ENCODE measurements around the gene RIMBP2. TPM values are rescaled to one million over a fixed set of nuclear protein-coding genes. Genes with fewer than 3 reads are reported as not detected.

Gene RIMBP2
- total RNA-seq, 1 donor from 2014 or later = not detected

GRCh38 chr12:130579231-130579630 is 136.9 kb downstream of the RIMBP2 start:
- ATAC-seq (no peak), DNase-seq (ENCODE audit: low spot score) (no peak)

GRCh38 chr12:130577351-130577750 is 138.7 kb downstream of the RIMBP2 start:
- no peak for ATAC-seq
- DNase-seq (ENCODE audit: low spot score) = no peak

DNA sequence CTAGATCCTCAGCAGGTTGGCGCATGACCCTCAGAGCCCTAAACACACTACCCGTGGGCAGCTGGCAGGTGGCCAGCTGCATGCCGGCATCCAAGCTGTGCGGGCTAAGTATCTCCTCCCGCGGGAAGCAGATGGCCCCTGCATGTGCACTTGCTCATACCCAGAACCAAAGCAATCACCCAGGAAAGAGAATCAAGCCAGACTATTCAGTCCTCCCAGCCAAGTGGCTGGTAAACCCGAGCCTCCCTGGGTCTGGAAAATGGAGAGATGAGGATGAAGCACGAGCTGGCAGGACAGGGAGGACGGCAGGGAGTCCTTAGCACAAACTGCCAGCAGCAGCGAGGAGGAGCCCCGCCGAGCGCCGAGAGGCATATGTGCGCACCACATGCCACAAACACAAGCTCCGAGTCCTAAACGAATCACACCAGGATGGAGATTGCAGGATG is 139.7 kb downstream of the RIMBP2 start:
- no peak for ATAC-seq
- no peak for DNase-seq (ENCODE audit: low spot score)

DNA sequence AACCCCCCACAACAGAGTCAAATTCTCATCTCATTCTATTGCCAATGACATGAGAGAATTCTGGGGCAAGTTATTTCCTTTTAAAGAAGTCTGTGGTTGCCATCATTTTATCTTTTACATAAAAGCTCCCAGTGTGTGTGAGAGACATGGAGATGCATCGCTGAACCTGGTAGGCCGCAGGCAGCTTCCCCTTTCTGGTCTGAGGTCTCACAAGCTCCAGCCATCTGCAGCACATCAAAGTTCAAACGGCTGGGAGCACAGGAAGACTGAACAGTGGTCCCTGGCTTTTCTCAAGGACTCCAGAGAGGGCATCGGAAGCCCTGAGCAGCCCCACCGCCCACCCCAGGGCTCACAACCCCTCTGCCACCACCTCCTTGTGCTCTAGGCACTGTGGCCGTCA is 141.7 kb downstream of the RIMBP2 start:
- no peak for DNase-seq (ENCODE audit: low spot score)

DNA sequence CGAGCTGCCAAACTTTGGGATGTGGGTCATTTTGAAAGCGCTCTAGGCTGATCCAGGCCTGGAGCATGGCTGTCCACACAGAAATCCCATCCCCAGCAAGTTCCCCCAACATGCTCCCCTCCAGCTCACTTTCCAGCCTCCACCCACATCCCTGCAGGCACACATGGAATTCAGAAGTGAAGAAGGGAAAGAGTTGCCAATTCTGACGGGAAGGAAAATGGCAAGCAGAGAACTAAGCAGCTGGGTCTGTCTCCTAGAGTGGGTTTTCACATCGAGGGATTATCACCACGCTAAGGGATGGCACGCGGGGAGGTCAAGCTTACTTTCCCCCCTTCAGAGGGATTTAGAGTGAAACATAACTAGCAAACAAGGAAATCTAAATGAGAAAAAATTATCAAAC is 142.3 kb downstream of the RIMBP2 start:
- DNase-seq (ENCODE audit: low spot score) (no peak), ATAC-seq (no peak)

More for the DNA sequence above, 141.7 kb downstream of the RIMBP2 start:
- ATAC-seq = no peak

DNA sequence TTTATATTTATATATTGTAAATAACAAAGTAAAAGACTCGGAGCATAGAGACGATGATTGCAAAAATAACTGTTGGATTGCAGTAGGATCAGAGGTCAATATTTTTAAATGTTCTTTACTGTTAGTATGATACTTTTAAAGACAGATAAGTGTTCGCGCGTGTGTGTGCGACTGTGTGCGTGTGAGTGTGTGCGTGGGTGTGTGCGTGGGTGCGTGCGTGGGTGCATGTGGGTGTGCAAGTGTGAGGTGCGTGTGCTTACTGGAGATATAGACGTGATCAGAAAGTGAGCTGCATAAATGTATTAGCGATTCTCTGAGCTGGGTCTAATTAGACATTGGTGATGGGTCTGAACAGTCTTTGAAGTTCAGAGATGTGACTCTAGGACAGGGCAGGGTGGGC is 142.9 kb downstream of the RIMBP2 start:
- ATAC-seq (no peak), DNase-seq (ENCODE audit: low spot score) (no peak)

GRCh38 chr12:130572553-130572952 is 143.5 kb downstream of the RIMBP2 start:
- no peak for ATAC-seq
- DNase-seq (ENCODE audit: low spot score) = no peak

DNA sequence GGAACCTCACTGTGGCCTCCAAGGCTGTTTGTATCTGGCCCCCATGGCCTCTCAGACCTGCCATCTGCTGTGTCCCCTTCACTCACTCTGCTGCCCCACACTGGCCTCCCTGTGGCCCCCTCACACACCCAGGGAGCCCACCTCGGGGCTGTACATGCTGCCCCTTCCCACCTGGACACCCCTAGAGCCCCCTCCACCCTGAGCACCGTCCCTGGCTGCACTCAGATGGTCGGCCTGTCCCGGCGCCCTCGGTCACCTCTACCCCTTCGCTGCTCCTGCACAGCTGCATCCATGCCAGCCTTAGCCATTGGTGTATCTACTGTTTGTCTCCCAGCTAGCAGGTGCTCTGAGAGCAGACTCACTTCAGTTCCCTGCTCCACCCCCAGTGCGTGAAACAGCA is 144.4 kb downstream of the RIMBP2 start:
- DNase-seq (ENCODE audit: low spot score) (no peak), ATAC-seq (no peak)

DNA sequence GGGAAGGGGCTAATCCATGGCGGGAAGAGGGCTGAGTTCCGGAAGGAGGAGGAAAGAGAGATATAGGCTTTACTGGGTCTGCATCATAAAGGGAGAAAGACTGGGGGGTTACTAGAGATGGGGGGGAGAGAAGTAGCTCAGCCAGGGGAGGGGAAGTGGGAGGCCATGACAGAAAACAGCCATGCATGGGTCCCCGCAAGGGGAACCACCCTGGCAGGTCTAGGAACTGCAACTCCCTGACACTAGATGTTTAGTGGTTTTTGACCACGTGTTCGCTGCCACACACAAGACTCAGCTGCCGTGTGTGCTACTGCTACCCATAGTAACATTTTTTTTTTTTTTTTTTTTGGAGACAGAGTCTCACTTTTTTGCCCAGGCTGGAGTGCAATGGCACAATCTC is 145.0 kb downstream of the RIMBP2 start:
- no peak for DNase-seq (ENCODE audit: low spot score)
- ATAC-seq = no peak

- no peak for ATAC-seq
- DNase-seq (ENCODE audit: low spot score) = no peak
These were observed 146.6 kb downstream of the RIMBP2 start for GRCh38 chr12:130569521-130569920.

DNA sequence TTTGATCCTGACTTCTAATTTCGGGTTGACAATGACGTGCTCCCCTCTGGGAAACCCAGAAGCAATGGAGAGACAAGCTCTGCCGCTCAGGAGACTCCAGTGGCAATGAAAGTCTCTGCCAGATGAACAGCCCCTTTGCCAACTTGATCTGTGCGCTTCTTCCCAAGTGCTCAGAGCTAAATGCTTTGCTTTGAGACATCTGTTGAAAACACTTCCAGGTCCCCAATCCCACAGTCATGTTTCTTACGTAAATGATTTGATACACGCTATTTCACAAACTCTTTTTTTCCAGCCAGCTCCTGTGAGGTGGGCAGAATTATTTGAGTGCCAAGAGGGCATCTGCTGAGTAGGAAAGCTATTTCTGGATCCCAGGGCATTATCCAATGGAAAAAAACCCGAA is 147.6 kb downstream of the RIMBP2 start:
- no peak for DNase-seq (ENCODE audit: low spot score)
- ATAC-seq = no peak

- DNase-seq (ENCODE audit: low spot score) (no peak), ATAC-seq (no peak)
These were observed 148.1 kb downstream of the RIMBP2 start for GRCh38 chr12:130568041-130568440.

DNA sequence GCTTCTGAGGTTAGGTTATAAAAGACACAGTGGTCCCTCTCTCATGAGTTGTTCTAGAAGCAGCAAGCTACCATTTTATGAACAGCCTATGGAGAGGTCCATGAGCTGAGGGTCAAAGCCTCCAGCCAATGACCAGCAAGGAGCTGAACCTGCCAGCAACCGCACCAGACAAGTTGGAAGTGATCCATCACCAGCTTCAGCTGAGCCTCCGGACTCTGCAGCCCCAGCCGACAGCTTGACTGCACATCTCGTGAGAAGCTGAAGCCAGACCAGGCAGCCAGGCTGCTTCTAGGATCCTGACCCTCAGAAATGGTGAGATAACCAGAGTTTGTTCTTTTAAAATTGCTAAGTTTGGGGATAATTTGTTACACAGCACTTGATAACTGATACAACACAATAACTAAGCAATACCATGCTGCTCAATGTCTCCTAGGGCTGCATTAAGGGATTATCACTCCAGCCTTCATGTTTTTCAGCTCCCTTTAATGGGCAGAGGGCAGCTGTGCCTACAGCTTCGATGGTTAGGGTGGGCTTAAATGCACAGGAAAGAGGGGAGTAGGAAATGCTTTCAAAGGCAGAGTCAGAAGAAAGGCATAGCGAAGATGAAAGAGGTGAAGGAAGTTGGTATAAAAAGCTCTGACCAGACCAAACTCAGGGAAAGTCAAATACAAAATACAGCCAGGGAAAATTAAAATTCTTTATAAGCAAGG is 149.5 kb downstream of the RIMBP2 start:
- ATAC-seq = no peak
- DNase-seq (ENCODE audit: low spot score) = no peak

DNA sequence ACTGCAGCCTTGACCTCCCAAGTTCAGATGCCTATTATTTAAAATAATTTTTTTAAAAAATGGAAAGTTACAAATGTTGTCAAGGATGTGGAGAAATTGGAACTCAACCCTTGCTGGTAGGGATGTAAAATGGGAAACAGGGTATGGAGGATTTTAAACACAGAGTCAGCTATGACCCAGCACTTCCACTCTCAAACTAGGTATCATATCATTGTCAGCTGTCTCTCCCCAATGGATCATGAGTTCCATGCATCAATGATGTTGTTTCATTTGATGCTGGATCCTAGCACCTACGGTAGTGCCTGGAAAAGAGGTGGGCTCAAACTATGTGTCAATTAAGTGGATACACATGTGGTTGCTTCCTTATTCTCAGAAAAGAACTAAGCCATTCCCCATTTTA is 150.9 kb downstream of the RIMBP2 start:
- no peak for DNase-seq (ENCODE audit: low spot score)
- no peak for ATAC-seq

GRCh38 chr12:130563323-130563722 is 152.8 kb downstream of the RIMBP2 start:
- DNase-seq (ENCODE audit: low spot score) (no peak), ATAC-seq (no peak)

DNA sequence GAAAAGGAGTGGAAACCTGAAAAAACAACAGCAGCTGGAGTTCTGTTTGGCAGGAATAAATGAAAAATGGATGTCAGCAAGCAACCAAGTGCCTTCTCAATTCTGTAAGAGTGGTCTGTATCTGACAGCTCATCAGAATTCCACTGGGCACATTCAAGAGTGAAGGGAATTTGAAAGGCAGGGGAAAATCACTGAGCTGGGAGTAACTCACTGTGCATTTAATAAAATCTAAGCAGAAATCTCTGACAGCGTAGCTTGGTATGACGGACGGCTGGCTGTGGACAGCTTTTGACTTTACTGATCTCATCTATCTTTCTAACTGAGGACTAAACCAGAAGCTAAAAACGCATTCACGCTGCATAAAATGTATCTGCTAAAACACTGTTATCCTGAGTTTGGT is 153.4 kb downstream of the RIMBP2 start:
- ATAC-seq (no peak), DNase-seq (ENCODE audit: low spot score) (no peak)

DNA sequence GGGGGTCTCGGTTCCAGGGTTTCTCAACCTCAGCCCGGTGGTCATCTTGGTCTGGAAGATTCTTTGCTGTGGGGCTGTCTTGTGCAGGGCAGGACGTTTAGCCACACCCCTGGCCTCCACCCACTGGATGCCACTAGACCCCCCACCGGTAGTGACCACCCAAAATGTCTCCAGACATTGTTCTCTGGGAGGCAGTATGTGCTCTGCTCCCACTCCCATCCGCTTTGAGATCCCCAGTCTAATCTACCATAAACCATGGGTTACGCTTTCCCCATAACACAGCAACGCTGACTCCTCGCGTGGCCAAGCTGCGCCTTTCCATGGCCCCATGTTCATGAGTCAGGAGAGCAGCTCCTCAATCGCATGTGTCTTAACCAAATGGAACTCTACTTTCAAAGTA is 155.8 kb downstream of the RIMBP2 start:
- ATAC-seq = no peak
- DNase-seq (ENCODE audit: low spot score) = no peak

- ATAC-seq (no peak), DNase-seq (ENCODE audit: low spot score) (no peak)
These were observed 156.3 kb downstream of the RIMBP2 start for GRCh38 chr12:130559806-130560205.

DNA sequence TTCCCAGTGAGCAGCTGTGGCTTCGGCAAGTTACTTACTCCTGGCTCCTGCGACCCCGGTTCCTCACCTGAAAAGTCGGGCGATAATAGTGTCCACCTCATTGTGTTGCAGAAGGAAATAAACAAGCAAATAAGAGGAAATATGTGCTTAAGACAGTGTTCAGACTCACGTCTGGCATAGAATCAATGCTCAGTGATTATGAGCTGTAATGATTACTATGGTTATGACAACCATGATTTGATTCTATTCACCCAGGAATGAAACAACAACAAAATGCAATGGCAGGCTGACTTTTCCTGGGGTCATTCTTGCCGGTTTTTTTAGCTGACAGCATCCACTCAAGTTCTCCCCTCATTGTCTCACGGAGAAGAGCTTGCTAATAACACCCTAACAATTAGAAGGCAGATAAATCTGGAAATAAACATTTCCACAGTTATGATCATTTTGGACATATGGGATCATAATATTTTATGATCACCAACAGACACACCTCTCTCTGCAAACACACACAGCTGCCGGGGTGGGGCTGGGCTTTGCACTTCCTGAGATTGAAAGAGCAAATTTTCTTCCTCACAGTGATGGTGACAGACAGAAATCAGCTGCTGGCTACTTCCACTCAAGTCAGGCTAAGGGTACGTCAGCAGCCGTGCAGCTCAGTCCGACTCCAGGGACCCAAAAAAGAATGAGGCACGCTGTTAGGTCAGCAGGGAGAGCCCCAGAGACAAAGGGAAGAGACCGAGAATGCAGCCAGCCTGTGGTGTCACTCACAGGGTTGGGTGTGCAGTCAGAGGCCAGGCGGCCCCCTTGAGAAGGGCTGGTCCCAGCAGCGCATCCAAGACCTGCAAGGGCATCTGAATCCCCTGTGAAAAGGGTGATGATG is 158.0 kb downstream of the RIMBP2 start:
- no peak for DNase-seq (ENCODE audit: low spot score)

DNA sequence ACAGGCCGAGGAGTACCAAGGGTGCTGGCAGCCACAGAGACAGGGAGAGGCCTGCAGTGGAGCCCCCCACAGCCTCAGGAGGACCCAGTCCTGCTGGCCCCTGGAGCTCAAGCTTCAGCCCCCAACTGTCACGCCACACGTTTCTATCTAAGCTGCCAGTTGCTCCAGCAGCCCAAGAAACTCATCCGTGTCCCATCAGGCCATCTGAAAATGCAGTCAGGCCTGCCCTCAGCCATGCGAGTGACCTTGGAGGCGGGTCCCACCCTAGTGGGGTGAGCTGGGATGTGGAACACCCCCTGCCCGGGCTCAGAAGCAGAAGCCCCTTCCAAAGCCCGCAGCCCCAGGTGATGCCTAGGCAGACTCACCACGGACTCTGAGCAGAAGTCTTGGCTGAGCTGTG is 158.9 kb downstream of the RIMBP2 start:
- no peak for DNase-seq (ENCODE audit: low spot score)
- ATAC-seq = no peak

More for the DNA sequence above, 158.0 kb downstream of the RIMBP2 start:
- ATAC-seq = no peak

GRCh38 chr12:130556486-130557055 is 159.5 kb downstream of the RIMBP2 start:
- ATAC-seq (no peak), DNase-seq (ENCODE audit: low spot score) (no peak)

Data from left lobe of liver (tissue), 2 donors.